Measurements from ENCODE around the gene OPA3. TPM values are rescaled to one million over a fixed set of nuclear protein-coding genes. Genes with fewer than 3 reads are reported as not detected.

Gene OPA3
- total and polyA plus RNA-seq, 10 of the 15 experiments (the other 5 are each of a cell fraction or from before 2014, with no cell fraction given), result 2.2 to 24.3 (median 13.3) TPM

DNA sequence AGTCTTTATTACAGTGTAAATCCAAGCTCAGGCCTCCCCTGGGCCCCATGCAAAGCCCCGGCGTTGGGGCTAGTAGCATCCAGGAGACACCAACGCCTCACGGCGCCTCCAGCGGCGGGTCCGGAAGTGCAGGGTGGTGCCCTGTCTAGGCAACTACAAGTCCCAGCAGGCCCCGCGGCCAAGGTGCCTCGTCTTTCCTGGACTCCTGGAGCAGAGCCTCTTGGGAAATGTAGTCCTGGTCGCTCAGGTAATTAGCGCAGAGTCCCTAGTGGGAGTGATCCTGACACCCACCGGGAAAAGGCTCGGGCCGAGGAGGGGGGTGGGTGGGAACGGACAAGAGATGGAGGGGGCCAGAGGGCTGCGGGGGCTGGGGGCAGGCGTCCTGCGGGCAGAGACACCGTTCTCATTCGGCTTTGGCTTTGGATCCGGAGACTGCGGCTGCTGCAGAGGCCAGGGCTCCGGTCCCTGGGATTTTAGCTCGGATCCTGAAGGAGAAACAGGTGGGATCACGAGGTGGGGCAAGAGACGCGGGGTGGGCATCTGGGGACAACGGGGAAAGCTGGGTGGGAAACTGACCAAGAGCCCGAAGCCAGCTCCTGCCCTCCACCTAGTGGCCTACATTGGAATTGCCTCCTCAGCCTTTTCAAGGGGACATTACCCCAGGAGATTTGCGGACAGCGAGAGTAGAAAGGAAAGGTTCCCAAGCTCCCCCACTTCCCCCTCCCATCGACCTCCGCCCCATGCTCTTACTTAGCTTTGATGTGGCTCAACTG is 99.1 kb downstream of the OPA3 start:
- POLR2A ChIA-PET, result interaction anchor here (0.6 to 2.6 kb wide), 9 partner anchors 11 to 223 kb away, joined by 3 to 17 read pairs (median 6); partner anchors contain the start of gene RTN2
- intact Hi-C loops (cut with micrococcal nuclease; ENCODE audit: unreplicated experiment) (loop anchor here (10.0 kb wide), 1 partner anchor 391 kb away; the partner anchor contains the start of gene PPP1R37), in situ Hi-C loops (cut with MboI) (no loop called here)
- ATAC-seq, result peak; percentile 99
- RAD21 ChIA-PET (ENCODE audit: unreplicated experiment), result interaction anchor here (0.7 to 2.4 kb wide), 17 partner anchors 10 to 207 kb away, joined by 3 to 38 read pairs (median 4); partner anchors contain the start of genes EML2 and QPCTL
- CTCF ChIA-PET, result interaction anchor here (0.6 to 4.1 kb wide), 49 partner anchors 12 to 509 kb away, joined by 3 to 65 read pairs (median 5); partner anchors contain the start of genes EML2, ERCC1, FOSB and PPM1N
- FAIRE-seq, result peak; percentile 94
- Histone ChIP-seq H3K9ac (ENCODE audit: control insufficient read depth, insufficient read depth, low read length) (peak overlapping the region; percentile 40; the same call in 1 of the 2 replicates), H3K27ac (ENCODE audit: control insufficient read depth, insufficient read depth) (0 out of 2 replicates have a peak overlapping the region, but pooled peaks have one; percentile 40), H3K27me3 (replicated peaks in 1 of 2; ENCODE audit: control insufficient read depth in 2 of 2, insufficient read depth in 2 of 2, low read length in 1 of 2) (no peaks in the 10 kb centered on the region), H3K4me1 (ENCODE audit: control insufficient read depth, insufficient read depth, low read length) (0 out of 2 replicates have a peak, but pooled peaks cover 3% of the 10 kb centered on the region), H3K36me3 (ENCODE audit: control insufficient read depth in 2 of 2, insufficient read depth in 2 of 2, low read length in 1 of 2) (no peaks in the 10 kb centered on the region), H3K79me2 (ENCODE audit: control insufficient read depth, insufficient read depth, low read length) (no peaks in the 10 kb centered on the region), H2AFZ (ENCODE audit: control insufficient read depth, low read depth, low read length) (peak overlapping the region; percentile 96), H3K4me3 (peak overlapping the region; percentile 74), H4K20me1 (ENCODE audit: control insufficient read depth, insufficient read depth) (no peaks in the 10 kb centered on the region), H3K4me2 (ENCODE audit: control insufficient read depth, insufficient read depth) (peak overlapping the region; percentile 57), H3K9me3 (replicated peaks; ENCODE audit: control insufficient read depth, insufficient read depth, low read length) (no peaks in the 10 kb centered on the region)
- 2% methylated on average over 28 of the region's 35 CpGs for WGBS (ENCODE audit: insufficient coverage, insufficient replicate concordance, low lambda C conversion rate, missing lambda C conversion rate)
- BruUV-seq (replicated peaks), result no TSS peak
- SMC1A ChIA-PET (ENCODE audit: uncharacterized antibody, unreplicated experiment), result interaction anchor here (0.6 to 2.7 kb wide), 18 partner anchors 9 to 1699 kb away, joined by 3 to 16 read pairs (median 4); no protein-coding TSS in a partner anchor
- peak; percentile 71 for DNase-seq (ENCODE audit: low read depth, low spot score)
- TF ChIP-seq SPI1 (IDR thresholded peaks at IDR 0.05; ENCODE audit: borderline replicate concordance, insufficient read depth, low read depth, low read length), result peak; percentile 28; the same call in 1 of the 2 replicates
- TF ChIP-seq, protein P1, sequence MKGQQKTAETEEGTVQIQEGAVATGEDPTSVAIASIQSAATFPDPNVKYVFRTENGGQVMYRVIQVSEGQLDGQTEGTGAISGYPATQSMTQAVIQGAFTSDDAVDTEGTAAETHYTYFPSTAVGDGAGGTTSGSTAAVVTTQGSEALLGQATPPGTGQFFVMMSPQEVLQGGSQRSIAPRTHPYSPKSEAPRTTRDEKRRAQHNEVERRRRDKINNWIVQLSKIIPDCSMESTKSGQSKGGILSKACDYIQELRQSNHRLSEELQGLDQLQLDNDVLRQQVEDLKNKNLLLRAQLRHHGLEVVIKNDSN (IDR thresholded peaks at IDR 0.05; ENCODE audit: borderline replicate concordance, extremely low read length, insufficient read depth, low read depth, low read length), result no peak
- no peak for TF ChIP-seq SREBF2 (IDR thresholded peaks at IDR 0.05; ENCODE audit: low read length)
- peak; percentile 94 for TF ChIP-seq IKZF1 (conservative IDR thresholded peaks at IDR 0.05)
- peak; percentile 77; the same call in 1 of the 2 replicates for TF ChIP-seq CHD2 (IDR thresholded peaks at IDR 0.05; ENCODE audit: borderline replicate concordance, low read depth, low read length)
- TF ChIP-seq ZNF217 (IDR thresholded peaks at IDR 0.05), result no peak
- 0 out of 4 replicates have a peak, but pooled peaks of 1 of the 2 experiments have one; percentile 24 for TF ChIP-seq SRF (IDR thresholded peaks at IDR 0.05; ENCODE audit: low read depth in 2 of 2, low read length in 2 of 2)
- peak; percentile 60 for TF ChIP-seq RAD21 (IDR thresholded peaks at IDR 0.05; ENCODE audit: insufficient read depth, low read depth, low read length)
- TF ChIP-seq SP1 (IDR thresholded peaks at IDR 0.05; ENCODE audit: low read depth, low read length), result peak; percentile 39
- TF ChIP-seq NR2C1 (IDR thresholded peaks at IDR 0.05), result 0 out of 2 replicates have a peak, but pooled peaks have one; percentile 32
- peak; percentile 97 for TF ChIP-seq TARDBP (IDR thresholded peaks at IDR 0.05; ENCODE audit: borderline replicate concordance)
- peak; percentile 99 for TF ChIP-seq HCFC1 (IDR thresholded peaks at IDR 0.05; ENCODE audit: low read length)
- TF ChIP-seq, protein P2, sequence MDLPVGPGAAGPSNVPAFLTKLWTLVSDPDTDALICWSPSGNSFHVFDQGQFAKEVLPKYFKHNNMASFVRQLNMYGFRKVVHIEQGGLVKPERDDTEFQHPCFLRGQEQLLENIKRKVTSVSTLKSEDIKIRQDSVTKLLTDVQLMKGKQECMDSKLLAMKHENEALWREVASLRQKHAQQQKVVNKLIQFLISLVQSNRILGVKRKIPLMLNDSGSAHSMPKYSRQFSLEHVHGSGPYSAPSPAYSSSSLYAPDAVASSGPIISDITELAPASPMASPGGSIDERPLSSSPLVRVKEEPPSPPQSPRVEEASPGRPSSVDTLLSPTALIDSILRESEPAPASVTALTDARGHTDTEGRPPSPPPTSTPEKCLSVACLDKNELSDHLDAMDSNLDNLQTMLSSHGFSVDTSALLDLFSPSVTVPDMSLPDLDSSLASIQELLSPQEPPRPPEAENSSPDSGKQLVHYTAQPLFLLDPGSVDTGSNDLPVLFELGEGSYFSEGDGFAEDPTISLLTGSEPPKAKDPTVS (IDR thresholded peaks at IDR 0.05; ENCODE audit: low read depth, low read length), result 0 out of 2 replicates have a peak, but pooled peaks have one; percentile 15
- peak; percentile 74 for TF ChIP-seq NBN (IDR thresholded peaks at IDR 0.05)
- TF ChIP-seq, protein P3, sequence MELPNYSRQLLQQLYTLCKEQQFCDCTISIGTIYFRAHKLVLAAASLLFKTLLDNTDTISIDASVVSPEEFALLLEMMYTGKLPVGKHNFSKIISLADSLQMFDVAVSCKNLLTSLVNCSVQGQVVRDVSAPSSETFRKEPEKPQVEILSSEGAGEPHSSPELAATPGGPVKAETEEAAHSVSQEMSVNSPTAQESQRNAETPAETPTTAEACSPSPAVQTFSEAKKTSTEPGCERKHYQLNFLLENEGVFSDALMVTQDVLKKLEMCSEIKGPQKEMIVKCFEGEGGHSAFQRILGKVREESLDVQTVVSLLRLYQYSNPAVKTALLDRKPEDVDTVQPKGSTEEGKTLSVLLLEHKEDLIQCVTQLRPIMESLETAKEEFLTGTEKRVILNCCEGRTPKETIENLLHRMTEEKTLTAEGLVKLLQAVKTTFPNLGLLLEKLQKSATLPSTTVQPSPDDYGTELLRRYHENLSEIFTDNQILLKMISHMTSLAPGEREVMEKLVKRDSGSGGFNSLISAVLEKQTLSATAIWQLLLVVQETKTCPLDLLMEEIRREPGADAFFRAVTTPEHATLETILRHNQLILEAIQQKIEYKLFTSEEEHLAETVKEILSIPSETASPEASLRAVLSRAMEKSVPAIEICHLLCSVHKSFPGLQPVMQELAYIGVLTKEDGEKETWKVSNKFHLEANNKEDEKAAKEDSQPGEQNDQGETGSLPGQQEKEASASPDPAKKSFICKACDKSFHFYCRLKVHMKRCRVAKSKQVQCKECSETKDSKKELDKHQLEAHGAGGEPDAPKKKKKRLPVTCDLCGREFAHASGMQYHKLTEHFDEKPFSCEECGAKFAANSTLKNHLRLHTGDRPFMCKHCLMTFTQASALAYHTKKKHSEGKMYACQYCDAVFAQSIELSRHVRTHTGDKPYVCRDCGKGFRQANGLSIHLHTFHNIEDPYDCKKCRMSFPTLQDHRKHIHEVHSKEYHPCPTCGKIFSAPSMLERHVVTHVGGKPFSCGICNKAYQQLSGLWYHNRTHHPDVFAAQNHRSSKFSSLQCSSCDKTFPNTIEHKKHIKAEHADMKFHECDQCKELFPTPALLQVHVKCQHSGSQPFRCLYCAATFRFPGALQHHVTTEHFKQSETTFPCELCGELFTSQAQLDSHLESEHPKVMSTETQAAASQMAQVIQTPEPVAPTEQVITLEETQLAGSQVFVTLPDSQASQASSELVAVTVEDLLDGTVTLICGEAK (IDR thresholded peaks at IDR 0.05; ENCODE audit: borderline replicate concordance), result peak; percentile 75; the same call in 1 of the 2 replicates
- TF ChIP-seq SUPT20H (IDR thresholded peaks at IDR 0.05; ENCODE audit: borderline replicate concordance, control insufficient read depth, low read depth, low read length), result no peak

All from GM12878 (cell line).